Smooth muscle cell (in vitro differentiated cells): ENCODE data around the gene GAS6. TPM values are rescaled to one million over a fixed set of nuclear protein-coding genes. Genes with fewer than 3 reads are reported as not detected.

ENCODE experiments used
- DNase-seq: peaks from one replicate; lab custom pipeline; 2025; ENCODE audit not compliant: unreplicated experiment; lab: John Stamatoyannopoulos, UW
- H2AFZ ChIP-seq: fragments of 200-600 bp; sonication (generic); 2 replicates; pipeline ENCODE4 v1.6.0; 2016; ENCODE audit warnings: antibody characterized with exemption, low read depth, mild to moderate bottlenecking
- H3F3A ChIP-seq: fragments of 200-600 bp; sonication (generic); 2 replicates; pipeline ENCODE4 v1.6.0; 2017; ENCODE audit warnings: antibody characterized with exemption, low read depth
- H3K27ac ChIP-seq: fragments of 200-600 bp; sonication (generic); 2 replicates; pipeline ENCODE4 v1.5.1; 2016; ENCODE audit warnings: low read depth, mild to moderate bottlenecking
- H3K27me3 ChIP-seq: fragments of 200-600 bp; sonication (generic); 2 replicates; pipeline ENCODE4 v1.6.1; 2016; ENCODE audit warnings: low read depth, mild to moderate bottlenecking
- H3K36me3 ChIP-seq: fragments of 200-600 bp; sonication (generic); 2 replicates; pipeline ENCODE4 v1.5.1; 2016; ENCODE audit warnings: low read depth
- H3K4me1 ChIP-seq: fragments of 200-600 bp; sonication (generic); 2 replicates; pipeline ENCODE4 v1.5.1; 2016; ENCODE audit warnings: low read depth
- H3K4me2 ChIP-seq: fragments of 200-600 bp; sonication (generic); 2 replicates; pipeline ENCODE4 v1.6.0; 2016; ENCODE audit warnings: mild to moderate bottlenecking
- H3K4me3 ChIP-seq: fragments of 200-600 bp; sonication (generic); 2 replicates; pipeline ENCODE4 v1.5.1; 2016; ENCODE audit warnings: mild to moderate bottlenecking
- H3K79me2 ChIP-seq: fragments of 200-600 bp; sonication (generic); 2 replicates; pipeline ENCODE4 v1.6.0; 2016; ENCODE audit warnings: low read depth, mild to moderate bottlenecking
- H3K9ac ChIP-seq: fragments of 200-600 bp; sonication (generic); 2 replicates; pipeline ENCODE4 v1.6.0; 2016; ENCODE audit warnings: low read depth
- H3K9me3 ChIP-seq: fragments of 200-600 bp; sonication (generic); replicated peaks from 2 replicates; pipeline ENCODE4 v1.5.1; 2016; ENCODE audit warnings: low read depth
- H4K20me1 ChIP-seq: fragments of 200-600 bp; sonication (generic); 2 replicates; pipeline ENCODE4 v1.6.0; 2016; ENCODE audit warnings: low read depth
- CTCF ChIP-seq: fragments of 200-600 bp; sonication (generic); IDR thresholded peaks from 2 replicates; pipeline ENCODE4 v1.5.1; 2017; ENCODE audit warnings: borderline replicate concordance, mild to moderate bottlenecking, antibody characterized with exemption; ENCODE audit not compliant: insufficient read depth, poor library complexity, severe bottlenecking
- WGBS: methylation state at CpG from one replicate; pipeline ENCODE4 v1.1.7; 2016; ENCODE audit warnings: low lambda C conversion rate; 5-methylcytosine and 5-hydroxymethylcytosine counted together
- polyA plus RNA-seq: library from polyadenylated mRNA; unstranded; fragments of >200 nt; fragmentation: Nextera tagmentation; extraction: Ambion mirVana; gene quantifications from 2 replicates; pipeline ENCODE4 v1.2.1, GENCODE V29; 2016
- total RNA-seq: library from RNA; depleted of rRNA; stranded (reverse); fragments of >200 nt; gene quantifications from 2 replicates; pipeline ENCODE4 v1.2.3, GENCODE V29; 2014

GAS6 gene
- total and polyA plus RNA-seq, 2 experiments from 2014 or later, result 21.7 to 45.2 TPM

- no peak for TF ChIP-seq CTCF
- no peak overlapping the region for H2AFZ ChIP-seq
- H3K4me3 ChIP-seq, result no peak overlapping the region
- no peaks in the 10 kb centered on the region for H3K27me3 ChIP-seq
- no peak overlapping the region for H3K27ac ChIP-seq
- 84% methylated on average over 9 of the region's 9 CpGs for WGBS
- H4K20me1 ChIP-seq, result peaks cover 75% of the 10 kb centered on the region
- no peaks in the 10 kb centered on the region for H3K9me3 ChIP-seq
- H3K36me3 ChIP-seq, result no peaks in the 10 kb centered on the region
- no peak overlapping the region for H3K4me2 ChIP-seq
- no peak overlapping the region for H3K9ac ChIP-seq
- no peak for DNase-seq
- H3F3A ChIP-seq, result no peaks in the 10 kb centered on the region
- peaks cover 36% of the 10 kb centered on the region for H3K4me1 ChIP-seq
- H3K79me2 ChIP-seq, result peaks cover 3% of the 10 kb centered on the region
Observed at GRCh38 chr13:113856716-113857065, 7.2 kb downstream of the GAS6 start.

- Histone ChIP-seq H3K36me3 (no peaks in the 10 kb centered on the region), H2AFZ (no peak overlapping the region), H3K4me3 (no peak overlapping the region), H3K4me2 (no peak overlapping the region), H3K9me3 (no peaks in the 10 kb centered on the region), H4K20me1 (peaks cover 69% of the 10 kb centered on the region), H3K27ac (no peak overlapping the region), H3K79me2 (peaks cover 3% of the 10 kb centered on the region), H3K4me1 (peaks cover 30% of the 10 kb centered on the region), H3F3A (no peaks in the 10 kb centered on the region), H3K9ac (no peak overlapping the region), H3K27me3 (no peaks in the 10 kb centered on the region)
- no peak for TF ChIP-seq CTCF
- 96% methylated on average over 25 of the region's 25 CpGs for WGBS
- no peak for DNase-seq
Observed at GRCh38 chr13:113855931-113856715, 7.8 kb downstream of the GAS6 start.

- no peak overlapping the region for H3K4me3 ChIP-seq
- no peaks in the 10 kb centered on the region for H3F3A ChIP-seq
- H3K79me2 ChIP-seq, result peaks cover 3% of the 10 kb centered on the region
- no peak overlapping the region for H3K9ac ChIP-seq
- no peak for DNase-seq
- TF ChIP-seq CTCF, result no peak
- H3K9me3 ChIP-seq, result no peaks in the 10 kb centered on the region
- peaks cover 21% of the 10 kb centered on the region for H3K4me1 ChIP-seq
- H3K27me3 ChIP-seq, result no peaks in the 10 kb centered on the region
- H4K20me1 ChIP-seq, result peaks cover 61% of the 10 kb centered on the region
- H3K4me2 ChIP-seq, result no peak overlapping the region
- no peak overlapping the region for H2AFZ ChIP-seq
- no peak overlapping the region for H3K27ac ChIP-seq
- 93% methylated on average over 33 of the region's 33 CpGs for WGBS
- H3K36me3 ChIP-seq, result no peaks in the 10 kb centered on the region
Observed at GRCh38 chr13:113855012-113855921, 8.6 kb downstream of the GAS6 start.
